H9 (cell line): ENCODE data around the gene KBTBD2. TPM values are rescaled to one million over a fixed set of nuclear protein-coding genes. Genes with fewer than 3 reads are reported as not detected.
"Not testable (repeated sequence)": the region's sequence is repeated elsewhere in the genome, so short reads cannot be mapped to it uniquely, and the experiment has no call there.

Experiments
- DNase-seq: peaks from one replicate; pipeline ENCODE4 v3.0.0-alpha.2; 2017
- H2AFZ ChIP-seq: one replicate; pipeline ENCODE4 v1.6.1; 2013; ENCODE audit warnings: mild to moderate bottlenecking, low read length, control low read depth, moderate library complexity
- H2AK5ac ChIP-seq: 2 replicates; pipeline ENCODE4 v1.6.1; 2013; ENCODE audit warnings: low read length, control low read depth, mixed read lengths; ENCODE audit not compliant: insufficient read length
- H2BK120ac ChIP-seq: one replicate; pipeline ENCODE4 v1.6.1; 2013; ENCODE audit warnings: low read depth, mild to moderate bottlenecking, low read length, control low read depth, inconsistent platforms; ENCODE audit not compliant: poor library complexity, severe bottlenecking
- H2BK12ac ChIP-seq: 2 replicates; pipeline ENCODE4 v1.6.1; 2013; ENCODE audit warnings: low read length, control low read depth, mixed read lengths, low read depth; ENCODE audit not compliant: insufficient read length
- H2BK15ac ChIP-seq: 2 replicates; pipeline ENCODE4 v1.6.1; 2013; ENCODE audit warnings: low read depth, low read length, control low read depth
- H2BK20ac ChIP-seq: one replicate; pipeline ENCODE4 v1.6.1; 2013; ENCODE audit warnings: low read depth, mild to moderate bottlenecking, low read length, control low read depth, inconsistent platforms; ENCODE audit not compliant: poor library complexity, severe bottlenecking
- H2BK5ac ChIP-seq: 2 replicates; pipeline ENCODE4 v1.6.1; 2013; ENCODE audit warnings: low read length, control low read depth, mixed read lengths; ENCODE audit not compliant: insufficient read length
- H3K14ac ChIP-seq: 2 replicates; pipeline ENCODE4 v1.6.1; 2013; ENCODE audit warnings: low read length, control low read depth; ENCODE audit not compliant: insufficient read depth
- H3K18ac ChIP-seq: 2 replicates; pipeline ENCODE4 v1.6.1; 2013; ENCODE audit warnings: low read depth, mild to moderate bottlenecking, mixed read lengths, low read length, control low read depth; ENCODE audit not compliant: insufficient read length
- H3K23ac ChIP-seq: 2 replicates; pipeline ENCODE4 v1.6.1; 2013; ENCODE audit warnings: low read length, control low read depth, mixed read lengths, low read depth; ENCODE audit not compliant: insufficient read length
- H3K23me2 ChIP-seq: 2 replicates; pipeline ENCODE4 v1.6.1; 2013; ENCODE audit warnings: low read depth, mild to moderate bottlenecking, mixed read lengths, low read length, control low read depth; ENCODE audit not compliant: insufficient read length, poor library complexity, severe bottlenecking
- H3K27ac ChIP-seq: 2 replicates; pipeline ENCODE4 v1.5.1; 2013; ENCODE audit warnings: low read length, control low read depth, mixed read lengths, low read depth; ENCODE audit not compliant: insufficient read length
- H3K27me3 ChIP-seq: 2 replicates; pipeline ENCODE4 v1.6.1; 2013; ENCODE audit warnings: low read length, control low read depth, inconsistent platforms; ENCODE audit not compliant: insufficient read depth
- H3K4ac ChIP-seq: 2 replicates; pipeline ENCODE4 v1.6.1; 2013; ENCODE audit warnings: low read depth, mild to moderate bottlenecking, control low read depth, inconsistent platforms, low read length, moderate library complexity
- H3K4me1 ChIP-seq: 2 replicates; pipeline ENCODE4 v1.6.1; 2013; ENCODE audit warnings: low read length, control low read depth, inconsistent platforms; ENCODE audit not compliant: insufficient read depth
- H3K4me2 ChIP-seq: 2 replicates; pipeline ENCODE4 v1.6.1; 2013; ENCODE audit warnings: low read length, control low read depth, mixed read lengths; ENCODE audit not compliant: insufficient read length, insufficient read depth
- H3K56ac ChIP-seq: 2 replicates; pipeline ENCODE4 v1.6.1; 2013; ENCODE audit warnings: low read depth, mild to moderate bottlenecking, mixed read lengths, low read length, control low read depth; ENCODE audit not compliant: insufficient read length
- H3K79me1 ChIP-seq: 2 replicates; pipeline ENCODE4 v1.6.1; 2013; ENCODE audit warnings: low read depth, mild to moderate bottlenecking, moderate library complexity, low read length, control low read depth, inconsistent platforms; ENCODE audit not compliant: insufficient read depth, poor library complexity, severe bottlenecking
- H3K79me2 ChIP-seq: 2 replicates; pipeline ENCODE4 v1.6.1; 2013; ENCODE audit warnings: low read length, control low read depth, inconsistent platforms; ENCODE audit not compliant: insufficient read depth
- H3K9ac ChIP-seq: 2 replicates; pipeline ENCODE4 v1.6.1; 2013; ENCODE audit warnings: low read length, control low read depth, mixed read lengths; ENCODE audit not compliant: insufficient read length; ENCODE audit errors: extremely low read depth
- H3K9me3 ChIP-seq: one replicate; pipeline ENCODE4 v1.6.1; 2013; ENCODE audit warnings: low read depth, low read length, inconsistent platforms; ENCODE audit not compliant: control insufficient read depth
- H3T11ph ChIP-seq: one replicate; pipeline ENCODE4 v1.6.1; 2013; ENCODE audit warnings: mild to moderate bottlenecking, low read length, control low read depth, inconsistent platforms
- H4K20me1 ChIP-seq: one replicate; pipeline ENCODE4 v1.6.1; 2013; ENCODE audit not compliant: control insufficient read depth, insufficient read length, insufficient read depth
- H4K5ac ChIP-seq: 2 replicates; pipeline ENCODE4 v1.6.1; 2013; ENCODE audit warnings: low read depth, mild to moderate bottlenecking, mixed read lengths, low read length, control low read depth; ENCODE audit not compliant: insufficient read length
- H4K8ac ChIP-seq: replicated peaks from 2 replicates; pipeline ENCODE4 v1.6.1; 2013; ENCODE audit warnings: low read length, control low read depth, mixed read lengths, low read depth; ENCODE audit not compliant: insufficient read length
- H4K91ac ChIP-seq: 2 replicates; pipeline ENCODE4 v1.6.1; 2013; ENCODE audit warnings: low read depth, mild to moderate bottlenecking, moderate library complexity, mixed read lengths, low read length, control low read depth; ENCODE audit not compliant: insufficient read length
- H3K27ac Mint-ChIP-seq, 3 experiments: 2 replicates in 2 of 3; 3 replicates in 1 of 3; pipeline ENCODE4 v1.8.0; 2020 to 2021; ENCODE audit warnings: mixed read lengths in 3 of 3, mild to moderate bottlenecking in 1 of 3, moderate library complexity in 1 of 3
- H3K27me3 Mint-ChIP-seq: 2 replicates; pipeline ENCODE4 v1.8.0; 2021; ENCODE audit warnings: low read depth, mild to moderate bottlenecking, moderate library complexity, mixed read lengths
- H3K36me3 Mint-ChIP-seq, 3 experiments: 2 replicates in 2 of 3; 3 replicates in 1 of 3; pipeline ENCODE4 v1.8.0; 2020 to 2021; ENCODE audit warnings: low read depth in 3 of 3, mixed read lengths in 3 of 3; ENCODE audit not compliant: insufficient read depth in 1 of 3
- H3K4me1 Mint-ChIP-seq, 2 experiments: 2 replicates each; pipeline ENCODE4 v1.8.0; 2020; ENCODE audit warnings: mixed read lengths in 2 of 2
- H3K4me3 Mint-ChIP-seq, 2 experiments: 2 replicates in 1 of 2; 3 replicates in 1 of 2; pipeline ENCODE4 v1.8.0; 2020 to 2021; ENCODE audit warnings: mild to moderate bottlenecking in 2 of 2, mixed read lengths in 2 of 2, moderate library complexity in 1 of 2
- H3K9me3 Mint-ChIP-seq, 2 experiments: 2 replicates in 1 of 2; 3 replicates in 1 of 2; pipeline ENCODE4 v1.8.0; 2020; ENCODE audit warnings: mild to moderate bottlenecking in 2 of 2, mixed read lengths in 2 of 2, moderate library complexity in 1 of 2
- CTCF ChIP-seq: fragments of 200-600 bp; sonication (generic); conservative IDR thresholded peaks from 3 replicates; pipeline ENCODE4 v1.8.0; 2021; ENCODE audit warnings: antibody characterized with exemption, mild to moderate bottlenecking
- WGBS: extraction: QIAGEN DNeasy Blood & Tissue Kit; methylation state at CpG from one replicate; pipeline ENCODE4 v1.1.7; 2013; ENCODE audit warnings: missing lambda C conversion rate, low lambda C conversion rate, mixed read lengths; ENCODE audit not compliant: insufficient read length; ENCODE audit errors: extremely low coverage; 5-methylcytosine and 5-hydroxymethylcytosine counted together
- total RNA-seq: library from RNA; stranded (reverse); gene quantifications from 2 replicates; pipeline ENCODE4 v1.2.1, GENCODE V29; 2021

The KBTBD2 gene
- total RNA-seq, 1 experiment from 2014 or later = 34.2 TPM

- no peaks in the 10 kb centered on the region for H3K4me1 ChIP-seq
- H2BK20ac ChIP-seq = no peak overlapping the region
- H3K4me1 Mint-ChIP-seq = no peaks in the 10 kb centered on the region
- H2AK5ac ChIP-seq = no peak overlapping the region
- H2AFZ ChIP-seq = no peak overlapping the region
- H2BK120ac ChIP-seq = no peak overlapping the region
- no peaks in the 10 kb centered on the region for H3K36me3 Mint-ChIP-seq
- H3K23ac ChIP-seq = no peak overlapping the region
- H3K56ac ChIP-seq = no peak overlapping the region
- WGBS = no CpG with 5 or more reads among the region's 2 CpGs
- no peak overlapping the region for H3T11ph ChIP-seq
- H4K91ac ChIP-seq = no peak overlapping the region
- no peak for TF ChIP-seq CTCF
- no peak overlapping the region for H3K14ac ChIP-seq
- no peak overlapping the region for H3K9ac ChIP-seq
- no peak overlapping the region for H3K27ac Mint-ChIP-seq
- H3K4me3 Mint-ChIP-seq = no peak overlapping the region
- H3K27me3 ChIP-seq = peaks cover 3% of the 10 kb centered on the region; the same call in 1 of the 2 replicates
- no peaks in the 10 kb centered on the region for H3K9me3 Mint-ChIP-seq
- no peak overlapping the region for H2BK12ac ChIP-seq
- H4K5ac ChIP-seq = no peak overlapping the region
- no peak overlapping the region for H3K4ac ChIP-seq
- H3K4me2 ChIP-seq = no peak overlapping the region
- no peaks in the 10 kb centered on the region for H4K20me1 ChIP-seq
- H3K79me1 ChIP-seq = no peaks in the 10 kb centered on the region
- no peaks in the 10 kb centered on the region for H3K23me2 ChIP-seq
- no peak for DNase-seq
- H3K27me3 Mint-ChIP-seq = peaks cover 62% of the 10 kb centered on the region
- H4K8ac ChIP-seq = no peak overlapping the region
- H2BK5ac ChIP-seq = no peak overlapping the region
- H2BK15ac ChIP-seq = no peak overlapping the region
- no peaks in the 10 kb centered on the region for H3K79me2 ChIP-seq
- no peak overlapping the region for H3K27ac ChIP-seq
- H3K9me3 ChIP-seq = no peaks in the 10 kb centered on the region
- H3K18ac ChIP-seq = no peak overlapping the region
Measured at GRCh38 chr7:32921896-32922295, 30.3 kb upstream of the KBTBD2 start.

DNA sequence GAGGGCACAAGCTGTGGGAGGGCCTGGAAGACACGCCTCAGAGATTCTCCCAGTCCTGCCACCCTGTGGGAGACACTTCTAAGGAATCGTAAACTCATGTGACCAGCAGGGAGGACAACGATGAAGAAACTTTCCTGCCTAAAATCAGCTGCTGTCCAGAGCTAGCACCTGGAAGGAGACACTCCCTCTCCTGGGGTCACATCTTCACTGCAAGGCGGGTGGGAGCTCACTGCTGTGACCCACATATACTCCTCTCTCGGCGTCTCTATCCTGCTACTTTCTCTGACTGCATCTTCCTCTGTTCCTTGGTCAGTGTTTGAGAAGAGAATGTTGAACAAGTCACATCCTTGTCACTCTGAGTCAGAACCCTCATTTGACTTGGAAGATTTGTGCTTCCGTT, 25.4 kb upstream of the KBTBD2 start:
- not testable (repeated sequence) for H2BK5ac ChIP-seq, H3K36me3 Mint-ChIP-seq, H3K18ac ChIP-seq, H3K27ac ChIP-seq, DNase-seq, H3K23me2 ChIP-seq, H2BK15ac ChIP-seq, H3K4me2 ChIP-seq, H3K79me1 ChIP-seq, H3K4me3 Mint-ChIP-seq, H3K27ac Mint-ChIP-seq, H3K27me3 ChIP-seq, H3K9me3 Mint-ChIP-seq, H4K91ac ChIP-seq, H3K4ac ChIP-seq, H2AK5ac ChIP-seq, H4K20me1 ChIP-seq, H3K4me1 ChIP-seq, H4K5ac ChIP-seq, H3K56ac ChIP-seq, H2AFZ ChIP-seq, H3K14ac ChIP-seq, H3K9ac ChIP-seq, H2BK12ac ChIP-seq, H2BK20ac ChIP-seq, H4K8ac ChIP-seq, H3K4me1 Mint-ChIP-seq, H3K23ac ChIP-seq, H3K79me2 ChIP-seq, H3K9me3 ChIP-seq, H2BK120ac ChIP-seq, H3T11ph ChIP-seq
- no CpG with 5 or more reads among the region's 7 CpGs for whole genome bisulfite sequencing
- peaks cover 64% of the 10 kb centered on the region for H3K27me3 Mint-ChIP-seq
